ENCODE results near the gene EBF3. TPM values are rescaled to one million over a fixed set of nuclear protein-coding genes. Genes with fewer than 3 reads are reported as not detected.

The EBF3 gene
- total RNA-seq, 1 donor from 2014 or later, result not detected

- no peak for DNase-seq (ENCODE audit: low read depth)
- TF ChIP-seq CTCF (conservative IDR thresholded peaks at IDR 0.05; ENCODE audit: low read depth, low read length), result no peak
- H3K4me3 ChIP-seq (ENCODE audit: low read depth, low read length), result no peak overlapping the region
These were observed 75.9 kb downstream of the EBF3 start for GRCh38 chr10:129887986-129888783.

DNA sequence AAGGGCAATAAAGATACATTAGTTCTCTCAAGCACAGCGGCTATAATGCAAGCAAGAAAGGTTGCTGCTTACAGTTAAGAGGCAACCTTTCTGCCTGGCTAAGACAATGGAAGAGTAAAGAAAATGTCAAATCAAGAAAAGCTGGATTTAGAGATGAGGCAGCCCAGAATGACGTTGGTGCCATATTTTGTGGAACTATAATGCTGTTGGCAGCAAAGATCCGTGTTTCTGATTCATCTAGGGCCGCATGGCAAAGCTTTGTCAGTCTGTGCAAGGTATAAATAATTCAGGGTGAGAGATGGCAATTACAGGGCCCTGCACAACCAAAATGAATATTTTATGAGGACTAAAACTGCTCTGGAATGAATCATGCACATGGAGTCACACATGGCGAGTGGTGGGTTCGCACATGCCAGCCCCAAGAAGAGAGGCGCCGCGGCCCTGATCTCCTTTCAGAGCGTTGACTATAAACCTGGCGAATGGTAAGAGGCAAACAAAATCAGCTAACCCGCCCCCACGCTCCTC lies 76.6 kb downstream of the EBF3 start:
- H3K4me3 ChIP-seq (ENCODE audit: low read depth, low read length), result no peak overlapping the region
- DNase-seq (ENCODE audit: low read depth), result no peak
- no peak for TF ChIP-seq CTCF (conservative IDR thresholded peaks at IDR 0.05; ENCODE audit: low read depth, low read length)

DNA sequence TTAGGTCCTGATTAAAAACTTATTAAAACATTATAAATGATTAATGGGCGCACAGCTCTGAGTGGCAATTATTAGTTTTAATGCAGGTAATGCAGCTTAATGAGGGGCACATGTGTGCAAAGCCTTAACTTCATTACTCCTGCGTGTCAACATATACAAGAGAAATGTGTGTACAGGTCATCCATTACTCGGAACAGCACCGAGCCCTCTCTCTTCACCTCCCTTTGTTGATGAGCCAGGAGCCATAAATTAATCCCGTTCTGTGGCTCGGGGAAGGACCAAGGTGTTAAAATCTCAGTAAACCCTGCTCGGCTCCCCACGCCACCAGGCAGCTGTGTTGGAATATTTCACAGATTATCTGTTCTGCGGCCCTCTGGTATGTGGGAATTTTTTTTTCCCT lies 77.8 kb downstream of the EBF3 start:
- no peak for TF ChIP-seq CTCF (conservative IDR thresholded peaks at IDR 0.05; ENCODE audit: low read depth, low read length)
- H3K4me3 ChIP-seq (ENCODE audit: low read depth, low read length), result no peak overlapping the region
- no peak for DNase-seq (ENCODE audit: low read depth)

DNA sequence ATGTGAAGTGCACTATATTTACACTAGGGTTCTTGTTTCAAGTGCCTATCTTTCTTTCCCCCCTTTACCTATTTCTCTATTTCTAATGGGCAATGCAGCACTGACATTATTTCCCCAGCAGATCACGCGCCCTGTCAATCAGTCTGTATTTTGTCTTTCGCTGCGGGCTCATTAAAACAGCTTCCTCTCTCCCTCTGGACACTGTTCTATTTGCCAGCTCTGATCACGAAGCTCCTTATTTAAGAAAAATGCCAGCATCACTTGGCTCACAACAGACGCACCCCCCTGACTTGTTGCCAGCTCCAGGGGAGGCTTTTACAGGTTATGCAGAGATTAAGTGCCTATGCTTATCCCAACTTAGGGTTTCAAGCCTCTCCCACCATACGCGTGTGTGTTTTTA lies 78.5 kb downstream of the EBF3 start:
- no peak for TF ChIP-seq CTCF (conservative IDR thresholded peaks at IDR 0.05; ENCODE audit: low read depth, low read length)

GRCh38 chr10:129884398-129885078 lies 79.5 kb downstream of the EBF3 start:
- DNase-seq (ENCODE audit: low read depth), result no peak
- no peak for TF ChIP-seq CTCF (conservative IDR thresholded peaks at IDR 0.05; ENCODE audit: low read depth, low read length)
- no peak overlapping the region for H3K4me3 ChIP-seq (ENCODE audit: low read depth, low read length)

More for the DNA sequence above, 78.5 kb downstream of the EBF3 start:
- H3K4me3 ChIP-seq (ENCODE audit: low read depth, low read length), result no peak overlapping the region
- no peak for DNase-seq (ENCODE audit: low read depth)

- no peak overlapping the region for H3K4me3 ChIP-seq (ENCODE audit: low read depth, low read length)
- TF ChIP-seq CTCF (conservative IDR thresholded peaks at IDR 0.05; ENCODE audit: low read depth, low read length), result no peak
- DNase-seq (ENCODE audit: low read depth), result no peak
These were observed 80.3 kb downstream of the EBF3 start for GRCh38 chr10:129883626-129884397.

Data from epithelial cell of proximal tubule (primary cell).